Upper lobe of right lung (tissue), 1 donor: Measurements from ENCODE around the gene IQSEC1. TPM values are rescaled to one million over a fixed set of nuclear protein-coding genes. Genes with fewer than 3 reads are reported as not detected.

Experiments used
- ATAC-seq: fragments of 200-7000 bp; cut with Tn5 transposase; one replicate; pipeline ENCODE4 v1.9.1; 2020; ENCODE audit warnings: mild to moderate bottlenecking, moderate library complexity
- DNase-seq: peaks from one replicate; pipeline ENCODE4 v3.0.0-alpha.2; 2020
- H3K27ac ChIP-seq: fragments of 200-600 bp; one replicate; pipeline ENCODE4 v1.8.0; 2022
- H3K27me3 ChIP-seq: fragments of 200-600 bp; one replicate; pipeline ENCODE4 v1.8.0; 2022; ENCODE audit warnings: mild to moderate bottlenecking
- H3K36me3 ChIP-seq: fragments of 200-600 bp; one replicate; pipeline ENCODE4 v1.8.0; 2022
- H3K4me1 ChIP-seq: fragments of 200-600 bp; one replicate; pipeline ENCODE4 v1.8.0; 2022
- H3K4me3 ChIP-seq: fragments of 200-600 bp; one replicate; pipeline ENCODE4 v1.8.0; 2022; ENCODE audit warnings: mild to moderate bottlenecking
- H3K9me3 ChIP-seq: fragments of 200-600 bp; one replicate; pipeline ENCODE4 v1.8.0; 2022
- CTCF ChIP-seq: fragments of 200-600 bp; IDR thresholded peaks from one replicate; pipeline ENCODE4 v1.8.0; 2022; ENCODE audit warnings: antibody characterized with exemption
- intact Hi-C: fragments of 100-400 bp; cut with DNase I; formaldehyde crosslinking; loops from one replicate; pipeline ENCODE4 v1.11.0; 2022
- total RNA-seq: library from RNA; stranded (reverse); fragmentation: NEBNext Ultra II Directional; extraction: Animal tissue kit (Norgen Biotek cat#: 25700); gene quantifications from one replicate; pipeline ENCODE4 v1.2.1, GENCODE V29; 2021
- donor health status: DM: no; HTN: yes; CAD: no; lungs with severe emphysema.

Gene IQSEC1
- total RNA-seq, 1 donor from 2014 or later, result 61.6 TPM

- TF ChIP-seq CTCF, result no peak
- intact Hi-C loops, result no loop called here
- no peak overlapping the region for H3K27ac ChIP-seq
- peaks cover 12% of the 10 kb centered on the region for H3K4me1 ChIP-seq
- DNase-seq, result no peak
- no peaks in the 10 kb centered on the region for H3K27me3 ChIP-seq
- H3K9me3 ChIP-seq, result no peaks in the 10 kb centered on the region
- no peak for ATAC-seq
- H3K36me3 ChIP-seq, result peaks cover 38% of the 10 kb centered on the region
- H3K4me3 ChIP-seq, result no peak overlapping the region
These were observed 132.4 kb downstream of the IQSEC1 start for GRCh38 chr3:12940854-12941253.

GRCh38 chr3:12939137-12939536 is 134.1 kb downstream of the IQSEC1 start:
- ATAC-seq (no peak), DNase-seq (no peak)
- Histone ChIP-seq H3K27me3 (no peaks in the 10 kb centered on the region), H3K4me3 (no peak overlapping the region), H3K4me1 (peaks cover 20% of the 10 kb centered on the region), H3K27ac (no peak overlapping the region), H3K36me3 (peaks cover 52% of the 10 kb centered on the region), H3K9me3 (no peaks in the 10 kb centered on the region)
- intact Hi-C loops, result no loop called here
- TF ChIP-seq CTCF, result no peak

- H3K4me1 ChIP-seq, result peaks cover 23% of the 10 kb centered on the region
- intact Hi-C loops, result no loop called here
- H3K27me3 ChIP-seq, result no peaks in the 10 kb centered on the region
- DNase-seq (no peak), ATAC-seq (no peak)
- no peak overlapping the region for H3K4me3 ChIP-seq
- no peaks in the 10 kb centered on the region for H3K9me3 ChIP-seq
- TF ChIP-seq CTCF, result no peak
- peaks cover 52% of the 10 kb centered on the region for H3K36me3 ChIP-seq
- H3K27ac ChIP-seq, result no peak overlapping the region
These were observed 134.9 kb downstream of the IQSEC1 start for GRCh38 chr3:12938258-12938711.

GRCh38 chr3:12935861-12936830 is 137.1 kb downstream of the IQSEC1 start:
- Histone ChIP-seq H3K36me3 (peaks cover 53% of the 10 kb centered on the region), H3K27ac (no peak overlapping the region), H3K4me1 (peaks cover 23% of the 10 kb centered on the region), H3K27me3 (no peaks in the 10 kb centered on the region), H3K9me3 (no peaks in the 10 kb centered on the region), H3K4me3 (no peak overlapping the region)
- intact Hi-C loops, result no loop called here
- ATAC-seq (no peak), DNase-seq (no peak)
- no peak for TF ChIP-seq CTCF

- H3K4me1 ChIP-seq, result peaks cover 23% of the 10 kb centered on the region
- ATAC-seq (no peak), DNase-seq (no peak)
- no peak overlapping the region for H3K4me3 ChIP-seq
- H3K36me3 ChIP-seq, result peaks cover 48% of the 10 kb centered on the region
- no peak overlapping the region for H3K27ac ChIP-seq
- intact Hi-C loops, result no loop called here
- no peaks in the 10 kb centered on the region for H3K27me3 ChIP-seq
- no peak for TF ChIP-seq CTCF
- H3K9me3 ChIP-seq, result no peaks in the 10 kb centered on the region
These were observed 138.0 kb downstream of the IQSEC1 start for GRCh38 chr3:12935023-12935860.
